HTERT RPE-1 (cell line): ENCODE data around the gene ERF.

ENCODE experiments used
- in situ Hi-C: fragments of 300-500 bp; cut with MboI; formaldehyde crosslinking; loops from 4 replicates; pipeline ENCODE4 v1.14.3; 2020; ENCODE audit warnings: low sequenced_read_pairs

ERF gene

GRCh38 chr19:42254850-42255765, at the start of gene ERF:
Gene ERF, minus strand, starts transcription at chr19:42255128. Its CDS starts 129 bp downstream, at chr19:42254999.
- in situ Hi-C loops = no loop called here

- in situ Hi-C loops = no loop called here
Observed at GRCh38 chr19:42303876-42304275, 48.9 kb upstream of the ERF start.

- in situ Hi-C loops = no loop called here
Observed at GRCh38 chr19:42303101-42303464, 48.2 kb upstream of the ERF start.

- in situ Hi-C loops = no loop called here
Observed at GRCh38 chr19:42301646-42302203, 46.8 kb upstream of the ERF start, which contains the start of gene PRR19. Gene PRR19, plus strand, starts transcription at chr19:42302132. Its CDS starts 7,453 bp downstream, at chr19:42309585.

GRCh38 chr19:42297039-42297438, 42.1 kb upstream of the ERF start:
- in situ Hi-C loops = no loop called here

- in situ Hi-C loops = no loop called here
Observed at GRCh38 chr19:42295831-42296525, 41.0 kb upstream of the ERF start.

GRCh38 chr19:42295342-42295741, 40.4 kb upstream of the ERF start:
- in situ Hi-C loops = no loop called here

GRCh38 chr19:42294471-42295137, 39.7 kb upstream of the ERF start:
- in situ Hi-C loops = no loop called here

- in situ Hi-C loops = no loop called here
Observed at GRCh38 chr19:42293948-42294347, 39.0 kb upstream of the ERF start.

- in situ Hi-C loops = no loop called here
Observed at GRCh38 chr19:42293540-42293939, 38.6 kb upstream of the ERF start.

- in situ Hi-C loops = no loop called here
Observed at GRCh38 chr19:42292963-42293362, 38.0 kb upstream of the ERF start.

- in situ Hi-C loops = no loop called here
Observed at GRCh38 chr19:42292042-42292960, 37.4 kb upstream of the ERF start.

- in situ Hi-C loops = no loop called here
Observed at GRCh38 chr19:42291435-42291810, 36.5 kb upstream of the ERF start.

- in situ Hi-C loops = no loop called here
Observed at GRCh38 chr19:42290523-42291434, 35.9 kb upstream of the ERF start.

GRCh38 chr19:42290136-42290522, 35.2 kb upstream of the ERF start:
- in situ Hi-C loops = no loop called here

- in situ Hi-C loops = no loop called here
Observed at GRCh38 chr19:42289556-42290041, 34.7 kb upstream of the ERF start.

- in situ Hi-C loops = no loop called here
Observed at GRCh38 chr19:42288881-42289555, 34.1 kb upstream of the ERF start.

GRCh38 chr19:42288387-42288786, 33.5 kb upstream of the ERF start:
- in situ Hi-C loops = no loop called here

GRCh38 chr19:42287827-42288107, 32.8 kb upstream of the ERF start:
- in situ Hi-C loops = no loop called here
